H1 (cell line): ENCODE measurements around the gene MAP2K5. TPM values are rescaled to one million over a fixed set of nuclear protein-coding genes. Genes with fewer than 3 reads are reported as not detected.

ENCODE experiments used
- CTCF ChIA-PET: fragments of 300-600 bp; sonication (Branson Sonifier 250); formaldehyde crosslinking; loops from one replicate; lab custom pipeline; 2021; ENCODE audit not compliant: partially characterized antibody; lab: Charles Lee
- POLR2A ChIA-PET: fragments of 300-600 bp; sonication (Branson Sonifier 250); formaldehyde crosslinking; loops from one replicate; lab custom pipeline; 2021; ENCODE audit warnings: inconsistent platforms; ENCODE audit not compliant: partially characterized antibody; lab: Charles Lee
- DNase-seq, 2 experiments: peaks; one replicate each; pipeline versions ENCODE4 v3.0.0 to v3.0.0-alpha.2; 2010 to 2022; ENCODE audit warnings: low spot score in 2 of 2, low read depth in 1 of 2, mixed read lengths in 1 of 2
- FAIRE-seq: peaks from 2 replicates; lab custom pipeline; 2011; peaks lifted over from hg19 to GRCh38; lab: Jason Lieb, UNC
- H2AFZ ChIP-seq: 2 replicates; pipeline ENCODE4 v1.8.1; 2012; ENCODE audit warnings: low read length, inconsistent platforms
- H2AK5ac ChIP-seq: 2 replicates; pipeline ENCODE4 v1.6.1; 2013; ENCODE audit warnings: low read depth, low read length
- H2BK120ac ChIP-seq: replicated peaks from 2 replicates; pipeline ENCODE3; 2013; ENCODE audit warnings: low read depth, low read length, inconsistent platforms
- H2BK12ac ChIP-seq: 2 replicates; pipeline ENCODE4 v1.6.1; 2013; ENCODE audit warnings: low read depth, low read length
- H2BK15ac ChIP-seq: 2 replicates; pipeline ENCODE4 v1.6.1; 2013; ENCODE audit warnings: low read length
- H2BK20ac ChIP-seq: 2 replicates; pipeline ENCODE4 v1.6.1; 2013; ENCODE audit warnings: low read length
- H2BK5ac ChIP-seq: 2 replicates; pipeline ENCODE4 v1.6.1; 2013; ENCODE audit warnings: low read depth, low read length
- H3K14ac ChIP-seq: 2 replicates; pipeline ENCODE4 v1.6.1; 2013; ENCODE audit warnings: inconsistent platforms; ENCODE audit not compliant: insufficient read length
- H3K18ac ChIP-seq: 2 replicates; pipeline ENCODE4 v1.6.1; 2013; ENCODE audit warnings: low read length; ENCODE audit errors: extremely low read depth
- H3K23ac ChIP-seq: 2 replicates; pipeline ENCODE4 v1.6.1; 2013; ENCODE audit warnings: inconsistent platforms; ENCODE audit not compliant: insufficient read length
- H3K23me2 ChIP-seq: 2 replicates; pipeline ENCODE4 v1.6.1; 2013; ENCODE audit warnings: low read depth, low read length
- H3K27ac ChIP-seq: 2 replicates; pipeline ENCODE4 v1.6.1; 2011; ENCODE audit warnings: low read depth, low read length, inconsistent platforms
- H3K27me3 ChIP-seq, 4 experiments: replicated peaks in 1 of 4; 1 replicate in 1 of 4; 2 replicates in 3 of 4; pipeline versions ENCODE4 v1.6.1 to v1.8.1; 2011 to 2013; ENCODE audit warnings: low read length in 3 of 4, mild to moderate bottlenecking in 3 of 4, inconsistent platforms in 2 of 4, mixed read lengths in 2 of 4, moderate library complexity in 1 of 4; ENCODE audit not compliant: control insufficient read depth in 3 of 4, insufficient read depth in 3 of 4; ENCODE audit errors: extremely low read depth in 1 of 4
- H3K36me3 ChIP-seq, 4 experiments: 2 replicates each; pipeline versions ENCODE4 v1.6.1 to v1.8.1; 2011 to 2013; ENCODE audit warnings: mild to moderate bottlenecking in 4 of 4, low read length in 3 of 4, moderate library complexity in 2 of 4, control low read depth in 1 of 4, inconsistent platforms in 1 of 4; ENCODE audit not compliant: insufficient read depth in 4 of 4, control insufficient read depth in 2 of 4
- H3K4ac ChIP-seq: replicated peaks from 2 replicates; pipeline ENCODE3; 2013; ENCODE audit warnings: low read length, low read depth, mixed read lengths, inconsistent platforms; ENCODE audit not compliant: insufficient read length
- H3K4me1 ChIP-seq, 4 experiments: replicated peaks in 1 of 4; 1 replicate in 1 of 4; 2 replicates in 3 of 4; pipeline versions ENCODE4 v1.6.1 to v1.8.1; 2011 to 2013; ENCODE audit warnings: low read length in 3 of 4, inconsistent platforms in 2 of 4, mixed read lengths in 1 of 4; ENCODE audit not compliant: insufficient read depth in 4 of 4, control insufficient read depth in 3 of 4
- H3K4me2 ChIP-seq, 2 experiments: 2 replicates each; pipeline versions ENCODE4 v1.6.1 to v1.8.1; 2011 to 2013; ENCODE audit warnings: low read depth in 2 of 2, low read length in 2 of 2, control low read depth in 1 of 2, inconsistent platforms in 1 of 2, mild to moderate bottlenecking in 1 of 2; ENCODE audit not compliant: insufficient read depth in 1 of 2
- H3K4me3 ChIP-seq, 4 experiments: fragments of 200-600, 300-600 bp in 1 of 4; sonication (generic), shearing (Covaris generic), sonication (Bioruptor Twin) in 1 of 4; 2 replicates each; pipeline versions ENCODE4 v1.5.1 to v1.8.1; 2011 to 2016; ENCODE audit warnings: low read length in 4 of 4, low read depth in 3 of 4, control low read depth in 2 of 4, inconsistent platforms in 2 of 4, mild to moderate bottlenecking in 2 of 4, mixed read lengths in 1 of 4, moderate library complexity in 1 of 4; ENCODE audit not compliant: insufficient read depth in 2 of 4; ENCODE audit errors: extremely low read depth in 1 of 4
- H3K56ac ChIP-seq: replicated peaks from 2 replicates; pipeline ENCODE3; 2013; ENCODE audit warnings: low read depth, mild to moderate bottlenecking, mixed read lengths, low read length, inconsistent platforms; ENCODE audit not compliant: insufficient read length
- H3K79me1 ChIP-seq: 2 replicates; pipeline ENCODE4 v1.6.1; 2013; ENCODE audit warnings: low read depth, low read length, control low read depth
- H3K79me2 ChIP-seq, 2 experiments: 2 replicates each; pipeline versions ENCODE4 v1.6.1 to v1.8.1; 2012 to 2013; ENCODE audit warnings: low read length in 2 of 2, mild to moderate bottlenecking in 2 of 2, inconsistent platforms in 1 of 2; ENCODE audit not compliant: insufficient read depth in 2 of 2, control insufficient read depth in 1 of 2
- H3K9ac ChIP-seq, 4 experiments: replicated peaks in 1 of 4; 1 replicate in 1 of 4; 2 replicates in 3 of 4; pipeline versions ENCODE4 v1.6.1 to v1.8.1; 2011 to 2013; ENCODE audit warnings: low read depth in 3 of 4, low read length in 3 of 4, control low read depth in 2 of 4, mild to moderate bottlenecking in 2 of 4, moderate library complexity in 2 of 4, inconsistent platforms in 1 of 4; ENCODE audit errors: extremely low read depth in 1 of 4
- H3K9me3 ChIP-seq, 2 experiments: 2 replicates each; pipeline versions ENCODE4 v1.6.1 to v1.8.1; 2012 to 2013; ENCODE audit warnings: mild to moderate bottlenecking in 2 of 2, moderate library complexity in 2 of 2, control low read depth in 1 of 2, inconsistent platforms in 1 of 2, low read depth in 1 of 2, low read length in 1 of 2, mixed read lengths in 1 of 2; ENCODE audit not compliant: insufficient read depth in 2 of 2
- H4K20me1 ChIP-seq, 2 experiments: replicated peaks in 1 of 2; 2 replicates each; pipeline versions ENCODE3 to v1.8.1; 2011 to 2013; ENCODE audit warnings: inconsistent platforms in 2 of 2, low read length in 2 of 2, mild to moderate bottlenecking in 1 of 2; ENCODE audit not compliant: insufficient read depth in 2 of 2, control insufficient read depth in 1 of 2
- H4K5ac ChIP-seq: 2 replicates; pipeline ENCODE4 v1.6.1; 2013; ENCODE audit warnings: low read length, low read depth, mixed read lengths, inconsistent platforms; ENCODE audit not compliant: insufficient read length
- H4K8ac ChIP-seq: 2 replicates; pipeline ENCODE4 v1.8.0; 2013; ENCODE audit warnings: mild to moderate bottlenecking, moderate library complexity, low read length, inconsistent platforms; ENCODE audit not compliant: insufficient read depth; ENCODE audit errors: extremely low read depth
- H4K91ac ChIP-seq: replicated peaks from 2 replicates; pipeline ENCODE3; 2013; ENCODE audit warnings: low read length, mixed read lengths, inconsistent platforms; ENCODE audit not compliant: insufficient read length
- RBBP5 ChIP-seq: IDR thresholded peaks from 2 replicates; pipeline ENCODE4 v1.7.1; 2012; ENCODE audit warnings: low read depth, mild to moderate bottlenecking, inconsistent platforms, low read length, moderate library complexity, borderline replicate concordance
- WGBS, 2 experiments: shearing (Covaris generic) in 1 of 2; methylation state at CpG; one replicate each; pipeline versions ENCODE4 v1.1.6 to v1.1.7; 2013 to 2015; ENCODE audit warnings: low lambda C conversion rate in 2 of 2, mixed read lengths in 2 of 2, inconsistent platforms in 1 of 2, low coverage in 1 of 2, missing lambda C conversion rate in 1 of 2; ENCODE audit not compliant: insufficient replicate concordance in 2 of 2, insufficient coverage in 1 of 2, insufficient read length in 1 of 2; ENCODE audit errors: extremely low coverage in 1 of 2, missing lambda C conversion rate in 1 of 2; 5-methylcytosine and 5-hydroxymethylcytosine counted together
- polyA plus RNA-seq, 7 experiments: library from polyadenylated mRNA; depleted of rRNA in 3 of 7; stranded (reverse) in 5 of 7; unstranded in 2 of 7; fragments of >200 nt in 5 of 7; fragments of 200-250 nt in 2 of 7; gene quantifications; 1 replicate in 5 of 7; 2 replicates in 1 of 7; 4 replicates in 1 of 7; pipeline versions ENCODE4 v1.2.1 to v1.2.3, GENCODE V29; 2011 to 2013; ENCODE audit warnings: missing spikeins in 2 of 7, mixed read lengths in 2 of 7
- total RNA-seq: library from RNA; stranded (reverse); fragmentation: NEBNext Ultra II Directional; extraction: Animal tissue kit (Norgen Biotek cat#: 25700); gene quantifications from 2 replicates; pipeline ENCODE4 v1.2.1, GENCODE V29; 2021

Gene MAP2K5
- total and polyA plus RNA-seq, 2 of the 8 experiments (the other 6 are each of a cell fraction or from before 2014, with no cell fraction given): 4.4 to 15.8 TPM

- Histone ChIP-seq H3K9ac (no peak overlapping the region), H2BK20ac (no peak overlapping the region), H4K5ac (no peak overlapping the region), H2BK12ac (no peak overlapping the region), H3K14ac (no peak overlapping the region), H4K8ac (no peak overlapping the region), H3K4me2 (no peak overlapping the region), H4K91ac (no peak overlapping the region), H2BK5ac (no peak overlapping the region), H3K79me2 (no peaks in the 10 kb centered on the region), H3K56ac (no peak overlapping the region), H3K9me3 (no peaks in the 10 kb centered on the region), H3K4me1 (no peaks in the 10 kb centered on the region), H3K79me1 (no peaks in the 10 kb centered on the region), H3K4ac (no peak overlapping the region), H2AK5ac (no peak overlapping the region), H3K27me3 (no peaks in the 10 kb centered on the region), H2AFZ (no peak overlapping the region), H3K4me3 (no peak overlapping the region), H3K23ac (no peak overlapping the region), H2BK15ac (no peak overlapping the region), H2BK120ac (no peak overlapping the region), H3K36me3 (no peaks in the 10 kb centered on the region), H3K27ac (no peak overlapping the region), H4K20me1 (no peaks in the 10 kb centered on the region), H3K23me2 (no peaks in the 10 kb centered on the region; the same call in 1 of the 2 replicates), H3K18ac (no peak overlapping the region)
- DNase-seq (no peak), FAIRE-seq (no peak)
- 92% methylated on average over 5 of the region's 5 CpGs; no CpG with 5 or more reads in 1 of the 2 experiments for whole genome bisulfite sequencing, 2 experiments
- CTCF ChIA-PET: interaction anchor here (1.2 kb wide), 1 partner anchor 10 kb away, joined by 3 read pairs; no protein-coding TSS in a partner anchor
- POLR2A ChIA-PET: interaction anchor here (1.0 kb wide), 1 partner anchor 122 kb away, joined by 3 read pairs; no protein-coding TSS in a partner anchor
- no peak for TF ChIP-seq RBBP5
These were observed 179.7 kb downstream of the MAP2K5 start for GRCh38 chr15:67722030-67722817.
